Activated CD8-positive, alpha-beta memory T cell treated with anti-CD3 and anti-CD28 coated beads for 24 hours (primary cell): ENCODE results near the gene LRRIQ1.
A peak's percentile ranks its signal among the peaks of the same experiment; 100 is the strongest.
"Not testable (repeated sequence)": the region's sequence is repeated elsewhere in the genome, so short reads cannot be mapped to it uniquely, and the experiment has no call there.

Experiments used
- DNase-seq: peaks from one replicate; pipeline ENCODE4 v3.0.0-alpha.2; 2020

The LRRIQ1 gene, protein sequence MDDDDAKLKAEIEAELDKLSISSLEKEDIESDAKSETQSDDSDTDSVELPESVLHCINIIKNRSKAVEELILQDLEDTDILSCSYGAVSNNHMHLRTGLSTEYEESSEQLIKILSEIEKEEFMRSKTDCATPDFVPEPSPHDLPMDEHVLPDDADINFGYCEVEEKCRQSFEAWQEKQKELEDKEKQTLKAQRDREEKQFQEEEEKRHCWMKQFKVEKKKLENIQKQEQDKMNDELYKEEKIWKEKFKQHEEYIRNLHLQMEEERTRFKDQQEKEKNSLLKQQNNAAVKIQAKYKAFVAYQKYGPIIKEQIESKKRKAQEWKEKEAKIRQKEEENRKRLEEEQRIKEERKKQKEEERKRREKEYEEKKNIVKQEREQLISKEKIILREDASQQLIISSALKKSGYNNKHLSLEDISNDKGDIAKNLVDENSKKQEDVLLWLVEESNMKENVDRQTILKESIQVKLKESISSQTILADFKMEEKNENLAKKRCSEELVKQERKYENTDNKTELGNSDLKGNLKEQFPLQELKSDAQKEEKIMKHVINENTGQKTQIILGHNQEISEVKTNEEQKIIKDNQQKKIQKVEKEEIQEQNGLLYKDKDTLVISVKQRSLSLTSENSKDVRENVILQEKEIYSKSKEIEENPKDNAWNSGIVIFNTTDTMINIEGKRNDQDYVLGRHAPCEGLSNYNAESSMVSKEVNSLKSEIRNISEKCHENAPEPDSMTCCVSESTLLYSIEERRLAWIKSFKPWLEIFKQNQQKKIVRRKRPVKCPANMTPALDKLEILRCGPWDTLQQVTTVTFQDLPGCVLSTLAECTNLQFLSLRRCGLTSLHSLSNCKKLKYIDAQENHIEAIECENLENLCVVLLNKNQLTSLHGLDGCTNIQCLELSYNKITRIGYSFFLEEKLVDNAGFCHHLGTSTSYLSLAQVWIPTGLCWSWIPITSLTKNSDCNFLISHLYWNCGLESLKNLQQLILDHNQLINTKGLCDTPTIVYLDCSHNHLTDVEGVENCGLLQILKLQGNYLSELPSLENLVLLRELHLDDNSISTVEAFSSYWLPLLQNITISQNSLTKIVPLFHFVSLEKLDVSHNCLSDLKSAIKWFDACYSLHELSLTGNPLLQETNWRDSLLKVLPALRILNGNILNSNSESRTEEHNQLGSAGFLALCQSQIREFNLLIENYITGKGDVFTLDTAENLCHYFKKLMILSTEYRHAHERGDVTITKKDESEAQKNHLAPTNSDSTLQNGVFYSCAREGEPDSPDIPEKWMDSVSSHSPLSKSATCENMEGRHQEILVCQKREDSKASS (N-terminal part only)

GRCh38 chr12:85036234-85036707 is at the start of gene LRRIQ1, which contains the start of gene TSPAN19:
Gene LRRIQ1 (plus strand): TSS chr12:85036351. CDS start chr12:85038177, 1,826 bp downstream.
Gene TSPAN19 (minus strand): TSS chr12:85036277. CDS start chr12:85029946, 6,331 bp downstream.
- DNase-seq, result peak; percentile 61

GRCh38 chr12:84986586-84986985 is 49.6 kb upstream of the LRRIQ1 start:
- no peak for DNase-seq

DNA sequence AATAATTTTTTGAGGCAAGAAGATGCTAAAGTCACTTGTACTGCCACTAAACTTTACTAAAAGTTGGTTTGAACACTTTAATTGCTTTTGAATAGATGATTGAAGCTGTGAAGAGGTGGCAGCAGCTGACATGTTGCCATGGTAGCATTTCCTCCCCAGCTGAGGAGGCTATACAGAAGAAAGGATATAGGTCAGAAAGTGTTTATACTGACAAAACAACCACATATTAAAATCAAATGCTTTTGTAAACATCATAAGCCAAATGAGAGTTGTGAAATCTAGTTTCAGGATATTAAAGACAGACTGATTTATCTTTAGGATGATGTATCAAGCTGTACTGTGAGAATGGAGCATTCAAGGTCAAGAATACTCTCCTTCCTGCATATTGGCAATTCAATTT is 41.7 kb upstream of the LRRIQ1 start:
- no peak for DNase-seq

DNA sequence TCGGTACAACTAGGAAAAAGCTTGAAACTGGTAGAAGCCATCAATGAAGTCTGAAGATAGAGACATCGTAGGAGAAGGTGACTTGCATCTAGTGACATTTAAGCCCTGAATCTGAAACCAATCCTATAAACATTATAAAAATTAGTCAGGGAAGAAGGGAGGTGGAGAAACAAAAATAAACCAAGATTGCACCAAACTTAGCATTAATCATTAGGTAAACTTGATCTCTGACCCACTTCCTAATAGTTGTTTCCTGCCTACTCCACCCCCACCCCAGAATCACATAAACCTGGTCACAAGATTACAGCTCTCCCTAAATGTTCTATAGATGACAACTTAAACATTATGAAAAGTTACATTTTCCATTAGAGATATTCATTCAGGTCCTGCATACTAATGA is 40.5 kb upstream of the LRRIQ1 start:
- no peak for DNase-seq

DNA sequence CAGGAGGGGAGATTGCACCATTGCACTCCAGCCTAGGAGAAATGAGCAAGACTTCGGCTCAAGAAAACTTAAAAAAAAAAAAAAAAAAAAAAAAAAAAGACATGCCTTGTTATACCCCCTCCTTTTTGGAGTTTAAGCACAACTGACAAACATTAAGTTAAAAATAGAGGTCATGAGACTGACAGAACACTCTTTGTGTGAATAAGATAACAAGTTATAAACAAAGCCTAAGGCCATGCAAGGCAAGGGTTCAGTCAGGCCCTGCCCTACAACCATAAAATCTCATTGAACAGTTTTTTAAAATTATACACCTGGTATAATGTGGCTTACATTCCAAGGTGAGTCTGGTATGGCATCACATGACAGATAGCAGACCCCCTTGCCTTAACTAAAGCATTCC is 39.4 kb upstream of the LRRIQ1 start:
- no peak for DNase-seq

DNA sequence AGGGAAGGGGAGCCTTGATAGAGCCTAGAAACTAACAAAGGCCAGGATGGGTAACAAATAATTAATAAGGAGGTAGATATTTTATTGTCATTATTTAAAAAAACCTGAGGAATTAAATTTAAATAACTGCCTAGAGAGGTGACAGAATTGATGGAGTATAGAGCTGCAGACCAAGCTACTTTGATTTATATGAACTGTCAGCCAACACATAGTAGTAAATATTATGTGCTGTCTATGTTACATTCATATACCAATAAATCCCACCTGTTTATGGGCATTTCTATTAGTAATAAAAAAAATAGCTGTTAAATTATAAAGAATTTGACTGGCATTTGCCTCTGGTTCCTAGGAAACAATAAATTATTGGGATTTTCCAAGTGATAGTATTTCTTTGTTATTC is 37.8 kb upstream of the LRRIQ1 start:
- DNase-seq, result no peak

DNA sequence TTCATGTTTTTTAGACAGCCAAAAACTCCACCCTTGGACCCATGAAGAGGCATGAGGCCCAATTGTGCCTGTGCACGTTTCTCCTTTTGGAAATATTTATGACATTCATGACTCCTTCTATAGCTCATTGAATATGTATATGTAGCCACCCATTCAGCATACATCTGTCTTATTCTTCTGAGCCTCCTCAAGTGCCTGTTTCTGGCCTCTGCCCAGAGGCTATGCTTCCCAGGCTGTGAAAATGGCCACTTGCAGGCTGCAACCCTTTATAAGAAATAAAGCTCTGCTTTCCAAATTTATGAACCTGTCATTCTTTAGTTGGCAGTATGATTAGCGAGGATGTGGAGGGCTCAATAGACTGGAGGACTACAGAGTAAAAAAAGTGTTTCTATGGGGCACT is 35.4 kb upstream of the LRRIQ1 start:
- no peak for DNase-seq

DNA sequence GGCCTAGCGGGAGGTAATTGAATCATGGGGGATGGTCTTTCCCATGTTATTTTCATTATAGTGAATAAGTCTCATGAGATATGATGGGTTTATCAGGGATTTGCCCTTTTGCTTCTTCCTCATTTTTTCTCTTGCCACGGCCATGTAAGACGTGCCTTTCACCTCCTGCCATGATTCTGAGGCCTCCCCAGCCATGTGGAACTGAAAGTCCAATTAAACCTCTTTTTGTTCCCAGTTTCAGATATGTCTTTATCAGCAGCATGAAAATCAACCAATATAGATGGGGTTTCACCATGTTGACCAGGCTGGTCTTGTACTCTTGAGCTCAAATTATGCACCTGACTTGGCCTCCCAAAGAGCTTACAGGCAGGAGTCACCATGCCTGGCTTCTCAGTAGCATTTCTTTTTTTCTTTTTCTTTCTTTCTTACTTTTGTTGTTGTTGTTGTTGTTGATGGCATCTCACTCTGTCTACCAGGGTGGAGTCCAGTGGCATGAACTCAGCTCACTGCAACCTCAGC is 33.3 kb upstream of the LRRIQ1 start:
- no peak for DNase-seq

DNA sequence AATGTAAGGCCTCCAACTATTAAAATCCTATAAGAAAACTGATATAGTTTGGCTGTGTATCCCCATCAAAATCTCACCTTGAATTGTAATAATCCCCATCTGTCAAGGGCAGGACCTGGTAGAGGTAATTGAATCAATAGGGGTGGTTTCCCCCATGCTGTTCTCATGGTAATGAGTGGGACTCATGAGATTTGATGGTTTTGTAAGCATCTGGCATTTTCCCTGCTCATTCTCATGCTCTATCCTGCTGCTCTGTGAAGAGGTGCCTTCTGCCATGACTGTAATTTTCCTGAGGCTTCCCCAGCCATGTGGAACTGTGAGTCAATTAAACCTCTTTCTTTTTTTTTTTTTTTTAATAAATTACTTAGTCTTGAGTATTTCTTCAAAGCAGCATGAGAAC is 31.9 kb upstream of the LRRIQ1 start:
- no peak for DNase-seq

DNA sequence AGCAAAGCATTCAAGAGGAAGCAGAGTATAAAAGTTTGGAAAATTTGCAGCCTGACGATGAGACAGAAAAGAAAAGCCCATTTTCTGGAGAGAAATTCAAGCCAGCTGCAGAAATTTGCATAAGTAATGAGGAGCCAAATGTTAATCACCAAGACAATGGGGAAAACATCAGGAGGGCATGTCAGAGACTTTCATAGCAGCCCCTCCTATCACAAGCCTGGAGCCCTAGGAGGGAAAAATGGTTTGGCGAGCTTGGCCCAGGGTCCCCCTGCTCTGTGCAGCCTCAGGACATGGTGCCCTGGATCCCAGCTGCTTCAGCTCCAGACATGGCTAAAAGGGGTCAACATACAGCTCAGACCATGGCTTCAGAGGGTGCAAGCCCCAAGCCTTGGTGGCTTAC is 31.1 kb upstream of the LRRIQ1 start:
- not testable (repeated sequence) for DNase-seq

DNA sequence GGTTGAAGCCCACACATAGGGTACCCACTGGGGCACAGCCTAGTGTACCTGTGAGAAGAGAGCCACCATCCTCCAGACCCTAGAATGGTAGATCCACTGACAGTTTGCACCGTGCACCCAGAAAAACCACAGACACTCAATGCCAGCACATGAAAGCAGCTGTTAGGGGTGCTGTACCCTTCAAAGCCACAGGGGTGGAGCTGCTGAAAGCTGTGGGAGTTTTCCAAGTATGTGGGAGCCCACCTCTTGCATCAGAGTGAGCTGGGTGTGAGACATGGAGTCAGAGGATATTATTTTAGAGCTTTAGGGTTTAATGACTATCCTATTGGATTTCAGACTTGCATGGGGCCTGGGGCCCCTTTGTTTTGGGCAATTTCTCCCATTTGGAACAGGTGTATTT is 30.5 kb upstream of the LRRIQ1 start:
- no peak for DNase-seq

GRCh38 chr12:85006206-85006605 is 29.9 kb upstream of the LRRIQ1 start:
- no peak for DNase-seq

GRCh38 chr12:85007836-85008235 is 28.3 kb upstream of the LRRIQ1 start:
- DNase-seq, result no peak

DNA sequence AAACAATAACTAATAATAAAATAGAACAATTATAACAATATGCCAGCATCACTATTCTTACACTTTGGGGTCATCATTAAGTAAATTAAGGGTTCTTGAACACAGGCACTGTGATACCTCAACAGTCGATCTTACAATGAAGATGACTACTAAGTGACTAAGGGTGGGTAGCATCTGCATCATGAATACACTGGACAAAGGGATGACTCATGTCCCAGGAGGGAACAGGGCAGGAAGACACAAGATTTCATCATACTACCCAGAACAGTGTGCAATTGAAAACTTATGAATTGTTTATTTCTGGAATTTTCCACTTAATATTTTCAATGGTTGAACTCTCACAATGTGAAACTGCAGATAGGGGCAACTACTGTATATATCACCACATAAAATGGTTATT is 19.7 kb upstream of the LRRIQ1 start:
- DNase-seq, result no peak

- no peak for DNase-seq
These were observed 19.0 kb upstream of the LRRIQ1 start for GRCh38 chr12:85017133-85017532.

GRCh38 chr12:85017618-85018017 is 18.5 kb upstream of the LRRIQ1 start:
- no peak for DNase-seq

DNA sequence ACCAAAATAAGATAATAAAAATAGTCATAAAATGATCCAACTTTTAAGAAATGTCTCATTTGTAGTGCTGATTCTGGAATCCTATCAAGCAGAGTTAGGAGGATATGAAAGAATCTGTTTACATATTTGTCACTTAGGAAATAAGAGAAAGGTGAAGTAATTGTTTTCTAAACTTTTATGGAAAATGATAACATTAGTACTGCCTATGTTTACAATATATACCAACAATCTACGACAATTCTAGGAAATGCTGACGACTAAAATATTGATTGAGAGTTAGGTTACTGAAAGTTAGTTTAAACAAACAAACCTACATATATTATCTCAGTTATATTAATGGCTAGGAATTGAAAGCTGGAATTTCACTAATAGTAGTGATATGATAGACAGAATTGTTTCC is 18.1 kb upstream of the LRRIQ1 start:
- DNase-seq, result no peak

DNA sequence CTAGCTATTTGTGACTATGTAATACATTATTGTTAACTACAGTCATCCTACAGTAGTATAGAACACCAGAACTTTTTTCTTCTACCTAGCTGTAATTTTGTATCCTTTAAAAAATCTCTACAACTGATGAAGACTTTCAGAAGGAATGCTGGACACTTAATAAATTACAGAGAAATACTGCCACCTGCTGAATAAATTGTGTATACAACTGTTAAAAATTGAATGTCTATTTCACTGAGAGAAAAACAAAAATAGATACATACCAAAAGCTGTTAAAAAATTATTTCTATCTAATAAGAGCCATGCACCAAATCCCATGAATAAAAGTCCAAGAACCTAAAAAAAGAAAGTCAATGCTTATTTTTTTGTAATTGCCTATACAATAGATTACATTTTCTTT is 6.7 kb upstream of the LRRIQ1 start:
- no peak for DNase-seq

GRCh38 chr12:85036733-85037132 is 582 bp downstream of the LRRIQ1 start:
- DNase-seq, result no peak

DNA sequence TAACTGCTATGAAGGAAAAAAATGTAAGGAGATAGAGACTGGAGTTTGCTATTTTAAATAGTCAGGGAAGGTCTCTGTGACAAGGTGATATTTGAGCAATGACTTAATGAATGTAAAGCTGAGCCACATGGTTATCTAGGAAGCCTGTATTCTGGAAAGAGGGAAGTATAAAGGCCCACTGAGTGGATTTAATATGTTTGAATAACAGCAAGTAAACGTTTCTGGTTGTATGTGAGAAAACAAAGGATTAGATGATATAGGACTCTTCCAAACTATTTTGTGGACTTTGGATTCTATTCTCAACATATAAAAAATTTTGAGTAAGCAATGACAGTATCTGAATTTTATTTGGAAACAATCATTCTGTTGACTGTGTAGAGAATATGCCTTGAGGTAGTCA is 5.2 kb downstream of the LRRIQ1 start:
- DNase-seq, result no peak

GRCh38 chr12:85043829-85044228 is 7.7 kb downstream of the LRRIQ1 start:
- DNase-seq, result no peak

DNA sequence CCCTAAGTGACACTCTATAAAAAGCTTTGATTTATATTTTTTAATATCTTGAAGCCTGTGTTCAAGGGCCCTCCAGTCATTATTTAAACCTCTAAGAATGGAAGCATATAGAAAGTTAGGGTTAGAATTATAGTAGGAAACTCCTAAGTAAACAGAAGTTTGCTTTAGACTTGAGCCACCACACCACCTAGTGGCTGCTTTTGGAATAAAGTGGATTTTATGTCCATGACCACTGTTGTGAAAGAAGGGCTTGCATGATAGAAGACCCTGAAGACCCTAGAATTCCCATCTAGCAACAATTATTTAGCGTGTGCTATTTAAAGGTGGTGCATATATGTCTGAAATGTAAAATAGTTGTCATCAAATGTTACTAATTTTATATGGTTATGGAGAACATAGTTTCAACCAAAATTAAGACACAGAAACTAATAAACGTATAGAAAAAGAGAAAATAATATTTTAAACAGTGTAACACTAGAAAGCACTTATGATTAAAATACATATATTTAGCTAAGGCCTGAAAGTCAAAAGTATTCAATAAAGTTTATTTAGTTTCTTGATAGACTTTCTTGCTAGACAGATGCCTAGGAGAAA is 21.3 kb downstream of the LRRIQ1 start:
- DNase-seq, result no peak
